Keratinocyte (primary cell): ENCODE results near the gene TSHZ1. TPM values are rescaled to one million over a fixed set of nuclear protein-coding genes. Genes with fewer than 3 reads are reported as not detected.

ENCODE experiments used
- DNase-seq: peaks from one replicate; pipeline ENCODE4 v3.0.0-alpha.2; 2011; ENCODE audit warnings: low read depth, missing footprints, low spot score
- FAIRE-seq: peaks from 2 replicates; lab custom pipeline; 2011; peaks lifted over from hg19 to GRCh38; lab: Jason Lieb, UNC
- H2AFZ ChIP-seq: 2 replicates; pipeline ENCODE4 v1.6.0; 2012; ENCODE audit warnings: low read length, control low read depth, inconsistent platforms; ENCODE audit not compliant: control insufficient read depth
- H3K27ac ChIP-seq: 2 replicates; pipeline ENCODE4 v1.5.1; 2011; ENCODE audit warnings: low read length; ENCODE audit not compliant: control insufficient read depth, insufficient read depth
- H3K27me3 ChIP-seq: 3 replicates; pipeline ENCODE4 v1.6.0; 2011; ENCODE audit warnings: low read length; ENCODE audit not compliant: control insufficient read depth, insufficient read depth; ENCODE audit errors: extremely low read depth
- H3K36me3 ChIP-seq, 2 experiments: 2 replicates in 1 of 2; 3 replicates in 1 of 2; pipeline ENCODE4 v1.5.1; 2011; ENCODE audit warnings: low read length in 2 of 2, mild to moderate bottlenecking in 1 of 2; ENCODE audit not compliant: control insufficient read depth in 2 of 2, insufficient read depth in 2 of 2; ENCODE audit errors: extremely low read depth in 1 of 2
- H3K4me1 ChIP-seq: 3 replicates; pipeline ENCODE4 v1.5.1; 2011; ENCODE audit warnings: low read length; ENCODE audit not compliant: control insufficient read depth, insufficient read depth; ENCODE audit errors: extremely low read depth
- H3K4me2 ChIP-seq: 3 replicates; pipeline ENCODE4 v1.6.0; 2011; ENCODE audit warnings: low read depth, low read length; ENCODE audit not compliant: control insufficient read depth, insufficient read depth; ENCODE audit errors: extremely low read depth
- H3K4me3 ChIP-seq, 3 experiments: fragments of 200-600 bp in 1 of 3; sonication (generic) in 1 of 3; 2 replicates in 2 of 3; 3 replicates in 1 of 3; pipeline ENCODE4 v1.5.1; 2011 to 2016; ENCODE audit warnings: low read length in 3 of 3, mild to moderate bottlenecking in 3 of 3, control low read depth in 2 of 3, inconsistent platforms in 1 of 3, low read depth in 1 of 3, mixed read lengths in 1 of 3, mixed run types in 1 of 3, moderate library complexity in 1 of 3; ENCODE audit not compliant: control insufficient read depth in 2 of 3, insufficient read depth in 2 of 3; ENCODE audit errors: extremely low read depth in 1 of 3
- H3K79me2 ChIP-seq: 2 replicates; pipeline ENCODE4 v1.6.0; 2012; ENCODE audit warnings: low read length; ENCODE audit not compliant: control insufficient read depth, insufficient read depth
- H3K9ac ChIP-seq: 3 replicates; pipeline ENCODE4 v1.6.0; 2011; ENCODE audit warnings: low read length; ENCODE audit not compliant: control insufficient read depth, insufficient read depth; ENCODE audit errors: extremely low read depth
- H3K9me1 ChIP-seq: 3 replicates; pipeline ENCODE4 v1.6.0; 2011; ENCODE audit warnings: low read length; ENCODE audit not compliant: control insufficient read depth, insufficient read depth; ENCODE audit errors: extremely low read depth
- H3K9me3 ChIP-seq: 2 replicates; pipeline ENCODE4 v1.5.1; 2012; ENCODE audit warnings: low read depth, low read length; ENCODE audit not compliant: control insufficient read depth
- H4K20me1 ChIP-seq: 3 replicates; pipeline ENCODE4 v1.6.0; 2011; ENCODE audit warnings: low read length; ENCODE audit not compliant: control insufficient read depth, insufficient read depth; ENCODE audit errors: extremely low read depth
- EZH2 ChIP-seq: IDR thresholded peaks from one replicate; pipeline ENCODE4 v1.6.1; 2012; ENCODE audit warnings: inconsistent platforms, mild to moderate bottlenecking, low read length, moderate library complexity
- dilution Hi-C: fragments of 300-500 bp; cut with MboI; formaldehyde crosslinking; loops from one replicate; pipeline ENCODE4 v1.7.0; 2020; ENCODE audit warnings: low sequenced_read_pairs; ENCODE audit not compliant: extremely low pct_ligation_motif_present
- polyA plus RNA-seq, 5 experiments: library from polyadenylated mRNA; depleted of rRNA in 3 of 5; stranded (reverse) in 3 of 5; stranded (forward) in 1 of 5; unstranded in 1 of 5; fragments of >200 nt; gene quantifications; 1 replicate in 1 of 5; 2 replicates in 3 of 5; 3 replicates in 1 of 5; pipeline versions ENCODE4 v1.2.1 to v1.2.3, GENCODE V29; 2011 to 2012; ENCODE audit warnings: missing spikeins in 2 of 5, low read depth in 1 of 5, low replicate concordance in 1 of 5
- TF ChIP-seq, protein P1 (sequence below), 3 experiments: IDR thresholded peaks in 1 of 3; conservative IDR thresholded peaks in 1 of 3; optimal IDR thresholded peaks in 1 of 3; 2 replicates in 2 of 3; 3 replicates in 1 of 3; pipeline versions ENCODE3 to v1.5.1; 2011; ENCODE audit warnings: low read length in 3 of 3, mild to moderate bottlenecking in 3 of 3, moderate library complexity in 2 of 3, control low read depth in 1 of 3, inconsistent platforms in 1 of 3; ENCODE audit not compliant: insufficient read depth in 2 of 3; ENCODE audit errors: extremely low read depth in 1 of 3

The TSHZ1 gene
- polyA plus RNA-seq, 1 donor (not counting 4 experiments of a cell fraction or from before 2014, with no cell fraction given): 2.2 TPM

GRCh38 chr18:75240433-75240832 lies 29.8 kb downstream of the TSHZ1 start:
- Histone ChIP-seq H3K4me2 (no peak overlapping the region), H3K9ac (no peak overlapping the region), H4K20me1 (no peaks in the 10 kb centered on the region), H3K9me3 (no peaks in the 10 kb centered on the region), H3K27ac (no peak overlapping the region), H3K27me3 (no peaks in the 10 kb centered on the region), H3K4me1 (peaks cover 4% of the 10 kb centered on the region), H2AFZ (no peak overlapping the region), H3K4me3 (no peak overlapping the region), H3K36me3 (no peaks in the 10 kb centered on the region), H3K79me2 (no peaks in the 10 kb centered on the region), H3K9me1 (peaks cover 3% of the 10 kb centered on the region)
- no peak for FAIRE-seq
- TF ChIP-seq, protein P1, sequence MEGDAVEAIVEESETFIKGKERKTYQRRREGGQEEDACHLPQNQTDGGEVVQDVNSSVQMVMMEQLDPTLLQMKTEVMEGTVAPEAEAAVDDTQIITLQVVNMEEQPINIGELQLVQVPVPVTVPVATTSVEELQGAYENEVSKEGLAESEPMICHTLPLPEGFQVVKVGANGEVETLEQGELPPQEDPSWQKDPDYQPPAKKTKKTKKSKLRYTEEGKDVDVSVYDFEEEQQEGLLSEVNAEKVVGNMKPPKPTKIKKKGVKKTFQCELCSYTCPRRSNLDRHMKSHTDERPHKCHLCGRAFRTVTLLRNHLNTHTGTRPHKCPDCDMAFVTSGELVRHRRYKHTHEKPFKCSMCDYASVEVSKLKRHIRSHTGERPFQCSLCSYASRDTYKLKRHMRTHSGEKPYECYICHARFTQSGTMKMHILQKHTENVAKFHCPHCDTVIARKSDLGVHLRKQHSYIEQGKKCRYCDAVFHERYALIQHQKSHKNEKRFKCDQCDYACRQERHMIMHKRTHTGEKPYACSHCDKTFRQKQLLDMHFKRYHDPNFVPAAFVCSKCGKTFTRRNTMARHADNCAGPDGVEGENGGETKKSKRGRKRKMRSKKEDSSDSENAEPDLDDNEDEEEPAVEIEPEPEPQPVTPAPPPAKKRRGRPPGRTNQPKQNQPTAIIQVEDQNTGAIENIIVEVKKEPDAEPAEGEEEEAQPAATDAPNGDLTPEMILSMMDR (optimal IDR thresholded peaks at IDR 0.05 in 1 of 3, IDR thresholded peaks at IDR 0.05 in 1 of 3, conservative IDR thresholded peaks at IDR 0.05 in 1 of 3; ENCODE audit: extremely low read depth in 1 of 3, insufficient read depth in 2 of 3, low read length in 3 of 3): no peak
- no peak for TF ChIP-seq EZH2
- dilution Hi-C loops: no loop called here
- no peak for DNase-seq

GRCh38 chr18:75241705-75242104 lies 31.1 kb downstream of the TSHZ1 start:
- H3K4me2 ChIP-seq: no peak overlapping the region
- no peak for FAIRE-seq
- dilution Hi-C loops: no loop called here
- H3K27me3 ChIP-seq: no peaks in the 10 kb centered on the region
- no peak for TF ChIP-seq EZH2
- TF ChIP-seq, protein P1 (optimal IDR thresholded peaks at IDR 0.05 in 1 of 3, IDR thresholded peaks at IDR 0.05 in 1 of 3, conservative IDR thresholded peaks at IDR 0.05 in 1 of 3; ENCODE audit: extremely low read depth in 1 of 3, insufficient read depth in 2 of 3, low read length in 3 of 3): no peak
- peaks cover 3% of the 10 kb centered on the region for H3K9me1 ChIP-seq
- no peaks in the 10 kb centered on the region for H3K79me2 ChIP-seq
- H2AFZ ChIP-seq: no peak overlapping the region
- no peak overlapping the region for H3K4me3 ChIP-seq
- no peak for DNase-seq
- no peaks in the 10 kb centered on the region for H4K20me1 ChIP-seq
- H3K27ac ChIP-seq: no peak overlapping the region
- no peaks in the 10 kb centered on the region for H3K9me3 ChIP-seq
- no peaks in the 10 kb centered on the region for H3K36me3 ChIP-seq
- peaks cover 4% of the 10 kb centered on the region for H3K4me1 ChIP-seq
- no peak overlapping the region for H3K9ac ChIP-seq
